GM23248 (cell line): Measurements from ENCODE around the gene SCO1. TPM values are rescaled to one million over a fixed set of nuclear protein-coding genes. Genes with fewer than 3 reads are reported as not detected.

Experiments
- DNase-seq: peaks from one replicate; pipeline ENCODE4 v3.0.0-alpha.2; 2015
- H2AFZ ChIP-seq: fragments of 200-600 bp; sonication (generic); 2 replicates; pipeline ENCODE4 v1.6.1; 2016; ENCODE audit warnings: antibody characterized with exemption
- H3F3A ChIP-seq: fragments of 200-600 bp; sonication (generic); 2 replicates; pipeline ENCODE4 v1.6.1; 2016; ENCODE audit warnings: mild to moderate bottlenecking, antibody characterized with exemption, mixed run types; ENCODE audit not compliant: insufficient read depth
- H3K27ac ChIP-seq: fragments of 200-600 bp; sonication (generic); 2 replicates; pipeline ENCODE4 v1.5.1; 2016; ENCODE audit warnings: mild to moderate bottlenecking
- H3K27me3 ChIP-seq: fragments of 200-600 bp; sonication (generic); replicated peaks from 2 replicates; pipeline ENCODE4 v1.6.1; 2016; ENCODE audit warnings: mild to moderate bottlenecking; ENCODE audit not compliant: insufficient read depth
- H3K36me3 ChIP-seq: fragments of 200-600 bp; sonication (generic); 2 replicates; pipeline ENCODE4 v1.6.1; 2016; ENCODE audit warnings: low read depth, mild to moderate bottlenecking
- H3K4me1 ChIP-seq: fragments of 200-600 bp; sonication (generic); 2 replicates; pipeline ENCODE4 v1.6.1; 2016; ENCODE audit warnings: mild to moderate bottlenecking; ENCODE audit not compliant: insufficient read depth
- H3K4me2 ChIP-seq: fragments of 200-600 bp; sonication (generic); one replicate; pipeline ENCODE4 v1.6.1; 2016; ENCODE audit warnings: mild to moderate bottlenecking; ENCODE audit not compliant: unreplicated experiment
- H3K4me3 ChIP-seq: fragments of 200-600 bp; sonication (generic); 2 replicates; pipeline ENCODE4 v1.5.1; 2016; ENCODE audit warnings: mild to moderate bottlenecking
- H3K79me2 ChIP-seq: fragments of 200-600 bp; sonication (generic); 2 replicates; pipeline ENCODE4 v1.6.1; 2016; ENCODE audit warnings: mild to moderate bottlenecking; ENCODE audit not compliant: insufficient read depth
- H3K9ac ChIP-seq: fragments of 200-600 bp; sonication (generic); 2 replicates; pipeline ENCODE4 v1.6.1; 2016; ENCODE audit warnings: mild to moderate bottlenecking
- H3K9me2 ChIP-seq: fragments of 200-600 bp; sonication (generic); 2 replicates; pipeline ENCODE4 v1.6.1; 2016; ENCODE audit warnings: mixed run types, mild to moderate bottlenecking, moderate library complexity; ENCODE audit not compliant: insufficient read depth
- H3K9me3 ChIP-seq: fragments of 200-600 bp; sonication (generic); one replicate; pipeline ENCODE4 v1.6.1; 2017; ENCODE audit warnings: low read depth
- H4K20me1 ChIP-seq: fragments of 200-600 bp; sonication (generic); 2 replicates; pipeline ENCODE4 v1.6.0; 2016; ENCODE audit not compliant: insufficient read depth
- EZH2 ChIP-seq: fragments of 200-600 bp; sonication (generic); IDR thresholded peaks from 2 replicates; pipeline ENCODE4 v1.6.1; 2018; ENCODE audit warnings: antibody characterized with exemption, mild to moderate bottlenecking; ENCODE audit not compliant: insufficient read depth, poor library complexity, severe bottlenecking
- EZH2phosphoT487 ChIP-seq: fragments of 200-600 bp; sonication (generic); IDR thresholded peaks from 2 replicates; pipeline ENCODE4 v1.6.1; 2018; ENCODE audit warnings: antibody characterized with exemption, moderate library complexity, mild to moderate bottlenecking, low read depth; ENCODE audit not compliant: insufficient read depth
- WGBS, 2 experiments: methylation state at CpG; one replicate each; pipeline ENCODE4 v1.1.6; 2015 to 2017; ENCODE audit warnings: low lambda C conversion rate in 2 of 2, low coverage in 1 of 2; ENCODE audit errors: missing lambda C conversion rate in 2 of 2; 5-methylcytosine and 5-hydroxymethylcytosine counted together
- in situ Hi-C: fragments of 300-500 bp; cut with MboI; formaldehyde crosslinking; loops from 2 replicates; pipeline ENCODE4 v1.15.0; 2020
- polyA plus RNA-seq: library from polyadenylated mRNA; unstranded; fragments of >200 nt; fragmentation: Nextera tagmentation; extraction: Ambion mirVana; gene quantifications from 2 replicates; pipeline ENCODE4 v1.2.1, GENCODE V29; 2016
- total RNA-seq: library from RNA; depleted of rRNA; stranded (reverse); fragments of >200 nt; shearing (Covaris generic); gene quantifications from 2 replicates; pipeline ENCODE4 v1.2.3, GENCODE V29; 2014

SCO1 gene
- total and polyA plus RNA-seq, 2 experiments from 2014 or later, result 25.6 to 40.4 TPM

- Histone ChIP-seq H3K36me3 (no peaks in the 10 kb centered on the region), H3K9me3 (no peaks in the 10 kb centered on the region), H3K79me2 (no peaks in the 10 kb centered on the region), H3K4me3 (no peak overlapping the region), H3K27me3 (no peaks in the 10 kb centered on the region), H2AFZ (no peak overlapping the region), H3K9me2 (no peaks in the 10 kb centered on the region), H3F3A (no peaks in the 10 kb centered on the region), H3K4me1 (no peaks in the 10 kb centered on the region), H3K4me2 (no peak overlapping the region), H3K9ac (no peak overlapping the region), H3K27ac (no peak overlapping the region), H4K20me1 (no peaks in the 10 kb centered on the region)
- in situ Hi-C loops, result no loop called here
- TF ChIP-seq EZH2phosphoT487 (no peak), EZH2 (no peak)
- WGBS, 2 experiments, result 64 to 65% methylated on average over 5 of the region's 5 CpGs
- DNase-seq, result no peak
These were observed 43.3 kb downstream of the SCO1 start for GRCh38 chr17:10653987-10654386.

- no peak overlapping the region for H3K9ac ChIP-seq
- H3K27me3 ChIP-seq, result no peaks in the 10 kb centered on the region
- no peak overlapping the region for H3K27ac ChIP-seq
- H3K79me2 ChIP-seq, result no peaks in the 10 kb centered on the region
- no peaks in the 10 kb centered on the region for H3K9me3 ChIP-seq
- no peak overlapping the region for H3K4me3 ChIP-seq
- H3K36me3 ChIP-seq, result no peaks in the 10 kb centered on the region
- WGBS, 2 experiments, result 78 to 81% methylated on average over 10 to 11 of the region's 11 CpGs
- no peaks in the 10 kb centered on the region for H3K4me1 ChIP-seq
- H3K4me2 ChIP-seq, result no peak overlapping the region
- TF ChIP-seq EZH2 (no peak), EZH2phosphoT487 (no peak)
- H3F3A ChIP-seq, result no peaks in the 10 kb centered on the region
- DNase-seq, result no peak
- no peaks in the 10 kb centered on the region for H4K20me1 ChIP-seq
- H2AFZ ChIP-seq, result no peak overlapping the region
- in situ Hi-C loops, result no loop called here
- no peaks in the 10 kb centered on the region for H3K9me2 ChIP-seq
These were observed 44.2 kb downstream of the SCO1 start for GRCh38 chr17:10652984-10653659.

- Histone ChIP-seq H3K4me1 (no peaks in the 10 kb centered on the region), H3K4me2 (no peak overlapping the region), H3K36me3 (no peaks in the 10 kb centered on the region), H3K27ac (no peak overlapping the region), H3K9me2 (no peaks in the 10 kb centered on the region), H3K9me3 (no peaks in the 10 kb centered on the region), H4K20me1 (no peaks in the 10 kb centered on the region), H3K9ac (no peak overlapping the region), H3K27me3 (no peaks in the 10 kb centered on the region), H3K4me3 (no peak overlapping the region), H2AFZ (no peak overlapping the region), H3F3A (no peaks in the 10 kb centered on the region), H3K79me2 (no peaks in the 10 kb centered on the region)
- 92% methylated on average over 9 of the region's 9 CpGs for WGBS, 2 experiments
- in situ Hi-C loops, result no loop called here
- DNase-seq, result no peak
- TF ChIP-seq EZH2phosphoT487 (no peak), EZH2 (no peak)
These were observed 45.4 kb downstream of the SCO1 start for GRCh38 chr17:10651927-10652326.

- Histone ChIP-seq H2AFZ (no peak overlapping the region), H3K9me3 (no peaks in the 10 kb centered on the region), H3K27me3 (no peaks in the 10 kb centered on the region), H3K9ac (no peak overlapping the region), H3K4me2 (no peak overlapping the region), H3F3A (no peaks in the 10 kb centered on the region), H3K9me2 (no peaks in the 10 kb centered on the region), H3K4me3 (no peak overlapping the region), H3K27ac (no peak overlapping the region), H3K79me2 (no peaks in the 10 kb centered on the region), H3K4me1 (no peaks in the 10 kb centered on the region), H4K20me1 (no peaks in the 10 kb centered on the region), H3K36me3 (no peaks in the 10 kb centered on the region)
- no peak for DNase-seq
- TF ChIP-seq EZH2 (no peak), EZH2phosphoT487 (no peak)
- in situ Hi-C loops, result loop anchor here (10.0 to 25.0 kb wide), 2 partner anchors 195 to 1313 kb away; no protein-coding TSS in a partner anchor
- WGBS, 2 experiments, result 94 to 97% methylated on average over 5 of the region's 5 CpGs
These were observed 47.7 kb downstream of the SCO1 start for GRCh38 chr17:10649602-10650001.

- Histone ChIP-seq H3K9ac (no peak overlapping the region), H4K20me1 (no peaks in the 10 kb centered on the region), H3K9me3 (no peaks in the 10 kb centered on the region), H3K9me2 (no peaks in the 10 kb centered on the region), H3K4me1 (no peaks in the 10 kb centered on the region), H3K4me2 (no peak overlapping the region), H2AFZ (no peak overlapping the region), H3K79me2 (no peaks in the 10 kb centered on the region), H3K27me3 (no peaks in the 10 kb centered on the region), H3K27ac (no peak overlapping the region), H3K4me3 (no peak overlapping the region), H3F3A (no peaks in the 10 kb centered on the region), H3K36me3 (no peaks in the 10 kb centered on the region)
- in situ Hi-C loops, result loop anchor here (10.0 to 25.0 kb wide), 2 partner anchors 196 to 1313 kb away; no protein-coding TSS in a partner anchor
- TF ChIP-seq EZH2phosphoT487 (no peak), EZH2 (no peak)
- peak; percentile 29 for DNase-seq
- WGBS, 2 experiments, result 65 to 83% methylated on average over 3 of the region's 3 CpGs
These were observed 48.4 kb downstream of the SCO1 start for GRCh38 chr17:10648956-10649355.
